GM18519 (cell line): ENCODE measurements around the gene LRMDA.

Experiments used
- ATAC-seq: cut with Tn5 transposase; IDR thresholded peaks from one replicate; pipeline ENCODE4 v1.9.1; 2021; ENCODE audit warnings: mild to moderate bottlenecking, moderate library complexity; ENCODE audit not compliant: unreplicated experiment, low FRiP score

Gene LRMDA

GRCh38 chr10:76297358-76297757 is 865.9 kb downstream of the LRMDA start:
- no peak for ATAC-seq

- ATAC-seq, result no peak
Observed at GRCh38 chr10:76297780-76298281, 866.4 kb downstream of the LRMDA start.

DNA sequence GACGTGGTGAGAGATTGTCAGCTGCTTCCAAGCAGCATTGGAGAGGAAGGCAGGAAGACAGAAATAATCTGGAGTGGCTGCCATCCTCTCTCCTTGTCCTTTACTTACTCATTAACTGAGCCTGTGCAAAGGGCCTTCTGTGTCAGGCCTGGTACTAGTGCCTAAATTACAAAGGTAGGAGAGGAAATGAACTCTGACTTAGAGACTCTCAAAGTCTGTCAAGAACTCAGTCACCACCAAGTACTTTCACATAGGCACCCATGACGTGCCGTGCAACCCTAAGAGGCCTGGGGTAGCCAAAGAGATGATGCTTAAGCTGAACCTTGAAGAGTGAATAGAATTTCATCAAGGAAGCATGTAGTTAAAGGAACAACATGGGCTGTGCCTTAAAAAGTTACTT is 866.9 kb downstream of the LRMDA start:
- no peak for ATAC-seq

- ATAC-seq, result no peak
Observed at GRCh38 chr10:76299501-76299900, 868.1 kb downstream of the LRMDA start.

DNA sequence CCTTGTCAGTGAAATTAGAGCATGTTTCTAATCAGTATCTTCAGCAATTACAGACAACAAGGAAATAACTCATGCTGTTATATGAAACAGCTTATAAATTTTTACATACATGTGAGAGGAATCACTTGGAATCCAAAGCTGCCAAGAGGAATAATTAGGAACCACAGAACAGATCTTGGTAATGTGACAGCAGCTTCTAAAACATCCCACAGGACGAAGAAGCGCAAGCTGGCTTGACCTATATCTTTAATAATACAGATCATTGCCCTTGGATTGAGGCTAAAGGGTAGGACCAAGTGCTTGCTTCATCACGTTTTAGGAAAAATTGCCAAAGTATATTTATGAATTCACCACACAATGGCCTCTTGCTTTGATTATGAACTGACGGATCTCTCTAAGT is 869.8 kb downstream of the LRMDA start:
- no peak for ATAC-seq

- ATAC-seq, result no peak
Observed at GRCh38 chr10:76301950-76302349, 870.5 kb downstream of the LRMDA start.

DNA sequence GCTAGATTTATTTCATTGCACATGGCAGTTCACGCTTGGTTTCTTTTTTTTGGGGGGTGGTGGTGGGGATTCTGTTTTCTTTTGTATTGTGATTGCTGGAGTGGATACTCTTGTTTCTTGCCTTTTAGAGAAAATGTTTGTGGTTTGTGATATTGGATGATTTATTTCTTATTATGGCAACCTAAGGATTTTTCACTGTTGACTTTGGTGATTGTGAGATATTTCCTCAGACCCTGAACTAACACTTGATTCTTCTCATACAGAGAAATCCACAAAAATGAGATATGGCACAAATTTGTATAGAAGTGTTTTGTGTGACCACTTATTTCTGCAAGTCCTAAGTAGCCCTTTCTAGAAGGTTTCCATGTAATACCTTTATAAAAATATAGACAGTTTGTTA is 871.1 kb downstream of the LRMDA start:
- no peak for ATAC-seq

GRCh38 chr10:76302961-76303630 is 871.7 kb downstream of the LRMDA start:
- no peak for ATAC-seq

DNA sequence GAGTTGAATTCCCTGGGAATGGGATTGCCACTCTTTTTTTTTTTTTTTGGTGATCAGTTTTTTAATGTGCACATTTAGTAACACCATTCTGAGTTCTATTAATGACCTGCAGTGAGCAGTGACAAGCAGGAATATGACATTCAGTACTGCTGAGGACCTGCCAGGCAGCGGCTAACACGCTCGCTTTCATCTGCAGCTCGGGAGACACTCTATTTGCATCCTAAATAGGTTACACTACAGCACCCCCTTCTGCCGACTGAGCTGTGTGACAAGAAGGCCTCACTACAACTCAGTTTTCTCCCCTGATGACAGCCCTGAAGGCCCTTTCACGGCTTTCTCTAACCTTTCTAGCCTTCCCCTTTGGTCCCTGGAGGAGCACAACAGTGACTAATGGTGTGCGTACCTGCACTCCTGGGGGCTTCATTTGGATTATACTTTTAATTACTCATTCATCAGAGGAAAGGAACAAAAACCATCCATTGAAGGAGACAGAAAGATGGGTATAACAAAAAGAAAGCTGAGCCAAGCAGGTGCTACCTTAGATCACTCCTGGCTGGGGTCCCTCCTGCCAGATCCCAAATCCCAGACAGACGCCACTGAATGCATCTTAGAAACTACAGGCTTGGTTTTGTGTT is 872.4 kb downstream of the LRMDA start:
- peak; percentile 82 for ATAC-seq

DNA sequence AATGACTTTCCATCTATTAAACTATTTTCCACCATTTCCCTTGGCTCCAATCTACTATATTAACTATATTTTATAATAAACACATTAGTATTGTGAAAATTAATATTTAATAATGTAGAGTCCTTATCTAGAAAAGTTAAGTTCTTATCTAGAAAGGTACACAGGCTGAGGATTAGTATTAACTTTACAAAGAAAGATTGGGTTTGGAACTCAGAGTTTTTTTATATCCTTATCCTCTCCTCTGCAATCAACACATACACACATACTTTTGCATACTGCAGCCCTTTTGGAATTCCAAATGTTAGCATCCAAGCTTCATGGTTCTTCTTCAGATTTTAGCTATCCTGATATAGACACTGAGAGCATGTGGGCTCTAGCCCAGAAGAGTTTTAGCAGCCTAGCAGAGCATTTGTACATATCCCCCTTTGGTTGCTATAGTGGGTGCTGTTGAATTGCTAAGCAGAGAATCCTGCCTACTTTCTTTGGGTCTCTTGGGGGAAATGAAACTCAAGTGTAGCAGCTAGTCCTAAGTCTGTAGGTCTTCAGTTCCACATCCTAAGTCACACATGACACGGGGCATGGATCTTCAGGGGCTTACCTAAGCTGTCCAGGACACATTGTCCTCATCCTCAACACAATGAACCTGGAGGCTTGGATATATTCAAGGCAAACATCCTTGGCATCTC is 874.6 kb downstream of the LRMDA start:
- no peak for ATAC-seq

GRCh38 chr10:76306856-76307255 is 875.4 kb downstream of the LRMDA start:
- no peak for ATAC-seq

- ATAC-seq, result no peak
Observed at GRCh38 chr10:76309070-76309469, 877.6 kb downstream of the LRMDA start.

GRCh38 chr10:76309741-76310587 is 878.5 kb downstream of the LRMDA start:
- ATAC-seq, result no peak

- no peak for ATAC-seq
Observed at GRCh38 chr10:76310588-76311080, 879.2 kb downstream of the LRMDA start.

DNA sequence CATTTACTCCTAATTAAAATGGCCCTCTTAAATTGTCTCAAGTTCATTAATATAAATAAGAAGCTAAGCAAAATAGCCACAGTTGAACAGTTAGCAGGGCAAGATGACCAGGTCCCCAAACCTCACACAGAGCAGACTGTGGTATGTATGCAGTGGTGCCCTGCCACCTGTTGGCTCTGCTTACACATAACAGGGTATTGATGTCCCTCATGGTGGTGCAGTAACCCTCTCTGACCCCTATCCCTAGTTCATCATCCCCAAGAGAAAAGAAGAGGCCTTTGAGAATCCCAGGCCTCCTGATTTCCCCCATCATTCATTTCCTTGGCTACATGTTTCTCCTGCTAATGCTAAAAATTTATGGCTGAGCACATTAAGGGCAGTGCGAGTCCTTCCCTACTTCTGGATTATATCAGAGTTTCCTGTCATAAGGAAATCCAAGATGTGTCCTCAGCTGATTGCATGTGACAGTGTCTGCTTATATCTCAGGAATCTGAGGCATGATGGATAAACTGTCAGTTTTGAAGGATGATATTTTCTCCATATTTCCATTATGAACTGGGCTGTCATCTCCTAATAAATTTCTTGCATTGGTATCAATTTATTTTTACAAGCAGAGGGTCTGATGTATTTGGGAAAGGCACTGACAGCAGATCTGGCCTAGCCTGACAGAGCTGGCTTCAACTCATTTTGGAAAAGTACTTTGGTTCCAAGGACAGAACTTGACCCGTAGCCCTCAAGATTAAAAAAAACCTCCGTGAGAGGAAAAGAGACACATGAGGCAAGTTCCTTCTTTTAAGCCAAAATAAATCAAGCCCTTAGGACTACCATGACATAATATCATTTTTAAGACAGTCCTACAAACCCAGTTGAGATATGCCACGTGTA is 880.6 kb downstream of the LRMDA start:
- ATAC-seq, result peak; percentile 87

- ATAC-seq, result no peak
Observed at GRCh38 chr10:76315240-76315639, 883.8 kb downstream of the LRMDA start.

GRCh38 chr10:76316234-76316633 is 884.8 kb downstream of the LRMDA start:
- ATAC-seq, result no peak

- ATAC-seq, result no peak
Observed at GRCh38 chr10:76317078-76317477, 885.7 kb downstream of the LRMDA start.

- no peak for ATAC-seq
Observed at GRCh38 chr10:76318211-76318610, 886.8 kb downstream of the LRMDA start.

DNA sequence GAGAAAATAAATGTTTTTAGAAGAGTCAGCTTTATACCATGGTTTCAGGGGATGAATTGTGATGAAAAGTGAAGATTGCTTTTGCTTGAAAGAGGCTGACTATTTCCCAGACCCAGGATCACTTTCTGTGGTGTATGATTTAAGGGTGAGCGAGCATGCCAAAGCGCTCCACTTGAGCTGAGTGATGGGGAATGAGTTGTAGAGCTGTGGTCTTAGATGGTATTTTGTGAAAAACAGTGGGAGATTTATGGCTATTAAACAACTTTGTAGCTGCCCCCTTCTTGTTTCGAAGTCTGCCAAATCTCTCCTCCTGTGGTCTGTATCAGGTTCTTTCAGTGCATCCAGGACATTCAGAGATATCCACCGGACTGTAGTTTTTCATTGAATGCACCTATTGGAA is 888.2 kb downstream of the LRMDA start:
- no peak for ATAC-seq
